T-cell (primary cell): Measurements from ENCODE around the gene CYSLTR2. TPM values are rescaled to one million over a fixed set of nuclear protein-coding genes. Genes with fewer than 3 reads are reported as not detected.
A peak's percentile ranks its signal among the peaks of the same experiment; 100 is the strongest.

Experiments
- ATAC-seq, 4 experiments: fragments of 200-7000 bp in 3 of 4; fragments of 150-1000 bp in 1 of 4; cut with Tn5 transposase; replicated peaks in 1 of 4; 1 replicate in 3 of 4; 2 replicates in 1 of 4; pipeline ENCODE4 v1.10.0; 2021; ENCODE audit warnings: moderate library complexity in 3 of 4, mild to moderate bottlenecking in 2 of 4, moderate number of reproducible peaks in 1 of 4
- CTCF ChIA-PET, 2 donors: fragments of 300-600 bp; sonication (Branson Sonifier 250); formaldehyde crosslinking; loops; one replicate each; lab custom pipeline; 2022; ENCODE audit warnings: antibody characterized with exemption in 2 of 2; lab: Charles Lee
- POLR2A ChIA-PET, 2 donors: fragments of 300-600 bp; sonication (Branson Sonifier 250); formaldehyde crosslinking; loops; one replicate each; lab custom pipeline; 2022; ENCODE audit warnings: antibody characterized with exemption in 2 of 2; lab: Charles Lee
- DNase-seq, 35 experiments: peaks; one replicate each; pipeline versions ENCODE4 v3.0.0 to v3.0.0-alpha.2; 2013 to 2023
- H3K27ac ChIP-seq: one replicate; pipeline ENCODE4 v1.5.1; 2013; ENCODE audit warnings: low read length
- H3K27me3 ChIP-seq, 2 experiments: replicated peaks in 1 of 2; 1 replicate in 1 of 2; 2 replicates in 1 of 2; pipeline versions ENCODE4 v1.6.1 to v1.7.0; 2013; ENCODE audit warnings: low read length in 1 of 2, mixed read lengths in 1 of 2; ENCODE audit not compliant: control insufficient read depth in 2 of 2, insufficient read depth in 2 of 2; ENCODE audit errors: extremely low read depth in 1 of 2
- H3K36me3 ChIP-seq, 2 donors: 1 replicate in 1 of 2; 2 replicates in 1 of 2; pipeline versions ENCODE4 v1.6.1 to v1.7.0; 2013; ENCODE audit warnings: low read length in 1 of 2; ENCODE audit not compliant: control insufficient read depth in 2 of 2, insufficient read depth in 1 of 2; ENCODE audit errors: extremely low read depth in 1 of 2
- H3K4me1 ChIP-seq, 2 experiments: 1 replicate in 1 of 2; 2 replicates in 1 of 2; pipeline versions ENCODE4 v1.6.1 to v1.7.0; 2013; ENCODE audit warnings: low read length in 2 of 2, mixed read lengths in 1 of 2; ENCODE audit not compliant: insufficient read depth in 2 of 2, control insufficient read depth in 1 of 2; ENCODE audit errors: extremely low read depth in 1 of 2
- H3K4me3 ChIP-seq, 2 donors: 1 replicate in 1 of 2; 2 replicates in 1 of 2; pipeline versions ENCODE4 v1.5.1 to v1.7.0; 2013; ENCODE audit warnings: mild to moderate bottlenecking in 2 of 2, low read length in 1 of 2, moderate library complexity in 1 of 2; ENCODE audit not compliant: control insufficient read depth in 1 of 2; ENCODE audit errors: extremely low read depth in 1 of 2
- H3K9me3 ChIP-seq: 2 replicates; pipeline ENCODE4 v1.7.0; 2013
- H3K27ac Mint-ChIP-seq, 2 donors: one replicate each; pipeline ENCODE4 v1.8.0; 2020 to 2021; ENCODE audit warnings: mild to moderate bottlenecking in 2 of 2, mixed read lengths in 2 of 2
- H3K27me3 Mint-ChIP-seq, 2 donors: one replicate each; pipeline ENCODE4 v1.8.0; 2021 to 2022; ENCODE audit warnings: mixed read lengths in 2 of 2
- H3K36me3 Mint-ChIP-seq: one replicate; pipeline ENCODE4 v1.8.0; 2021; ENCODE audit warnings: mixed read lengths
- H3K4me1 Mint-ChIP-seq, 3 donors: one replicate each; pipeline ENCODE4 v1.8.0; 2020 to 2022; ENCODE audit warnings: mixed read lengths in 3 of 3, mild to moderate bottlenecking in 1 of 3
- H3K4me3 Mint-ChIP-seq, 3 donors: one replicate each; pipeline ENCODE4 v1.8.0; 2020 to 2022; ENCODE audit warnings: mild to moderate bottlenecking in 3 of 3, mixed read lengths in 3 of 3, moderate library complexity in 3 of 3
- H3K9me3 Mint-ChIP-seq, 3 donors: one replicate each; pipeline ENCODE4 v1.8.0; 2020 to 2022; ENCODE audit warnings: mixed read lengths in 3 of 3
- WGBS: methylation state at CpG from one replicate; pipeline ENCODE4 v1.1.5; 2013; ENCODE audit warnings: missing lambda C conversion rate; ENCODE audit not compliant: insufficient coverage; 5-methylcytosine and 5-hydroxymethylcytosine counted together
- total RNA-seq, 35 experiments: library from RNA in 6 of 35; stranded (reverse) in 6 of 35; fragments of 120-200 nt in 1 of 35; gene quantifications; one replicate each; pipeline versions ENCODE4 v1.2.1 to v1.2.4 and lab custom pipeline; 2013 to 2026

The CYSLTR2 gene
- total RNA-seq, 5 donors from 2014 or later (not counting 1 experiment from before 2014, with no cell fraction given): 1.7 to 6.2 (median 2.9) TPM

DNA sequence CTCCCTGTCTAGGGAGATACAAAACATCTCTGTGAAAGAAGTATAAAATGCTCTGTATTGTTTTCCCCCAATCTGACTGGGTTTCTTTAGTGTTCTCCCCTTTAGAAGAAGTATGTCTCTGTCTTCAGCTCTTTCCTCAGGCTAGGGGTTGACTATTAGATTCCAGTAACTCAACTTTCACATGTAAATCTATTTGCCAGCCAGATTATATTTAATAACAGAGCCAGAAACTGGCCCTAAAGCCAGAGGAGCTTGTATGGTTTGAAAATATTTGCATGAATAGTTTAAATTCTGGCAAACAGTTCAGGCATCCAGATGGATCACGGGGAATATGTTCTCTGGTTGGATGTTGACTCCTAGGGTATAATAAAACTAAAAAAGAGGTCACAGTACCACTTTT lies 22.3 kb upstream of the CYSLTR2 start:
- Mint-ChIP-seq H3K4me1 (peaks cover 0 to 5% (median 0%) of the 10 kb centered on the region in 3 donors), H3K27ac (no peak overlapping the region)
- POLR2A ChIA-PET: interaction anchor here (0.5 to 1.3 kb wide), 2 partner anchors 22 to 183 kb away, joined by 3 to 4 read pairs; partner anchors contain the start of gene CYSLTR2 (in 1 of the 2)

DNA sequence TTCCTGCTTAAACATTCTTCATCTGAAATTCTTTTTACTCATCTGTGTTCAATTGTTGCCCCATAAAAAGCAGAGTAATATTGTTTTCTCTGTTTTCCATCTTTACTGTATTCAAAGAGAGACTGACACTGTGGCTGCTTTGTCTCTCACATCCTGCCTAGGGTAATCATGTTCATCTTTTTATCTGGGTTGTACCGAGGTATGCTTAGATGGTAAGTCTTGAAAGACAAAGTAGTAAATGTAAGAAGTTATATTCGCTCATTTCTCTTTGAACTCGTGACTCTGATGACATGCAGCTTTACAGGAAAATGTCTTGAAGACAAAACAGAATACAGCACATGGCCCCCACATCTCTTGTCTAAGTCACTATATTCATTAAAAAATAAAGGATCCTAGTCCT lies 20.0 kb upstream of the CYSLTR2 start:
- ATAC-seq (peak in 3 of 4 experiments; percentile 36 to 93 (median 71)), DNase-seq (peak in 1 of 35 experiments; percentile 26)
- Mint-ChIP-seq H3K27ac (peak overlapping the region in 1 of 2 donors; percentile 36), H3K27me3 (peaks cover 0 to 2% of the 10 kb centered on the region in 2 donors), H3K9me3 (peaks cover 10 to 18% (median 17%) of the 10 kb centered on the region in 3 donors), H3K36me3 (no peaks in the 10 kb centered on the region), H3K4me1 (peaks cover 0 to 5% (median 0%) of the 10 kb centered on the region in 3 donors), H3K4me3 (no peak overlapping the region)
- no peaks in the 10 kb centered on the region for H3K4me1 ChIP-seq
- peaks cover 8% of the 10 kb centered on the region for H3K9me3 ChIP-seq
- ChIA-PET POLR2A (interaction anchor here in 1 of 2 donors (0.5 kb wide), 1 partner anchor 376 kb away, joined by 3 read pairs; no protein-coding TSS in a partner anchor), CTCF (interaction anchor here in 1 of 2 donors (0.6 to 1.1 kb wide), 2 partner anchors 98 to 138 kb away, joined by 3 read pairs; no protein-coding TSS in a partner anchor)
- no peak overlapping the region for H3K4me3 ChIP-seq
- H3K27ac ChIP-seq: no peak overlapping the region
- no peaks in the 10 kb centered on the region for H3K36me3 ChIP-seq
- WGBS: no CpG with 5 or more reads among the region's 3 CpGs
- H3K27me3 ChIP-seq: no peaks in the 10 kb centered on the region

More for the DNA sequence above, 22.3 kb upstream of the CYSLTR2 start:
- Histone ChIP-seq H3K27me3 (no peaks in the 10 kb centered on the region), H3K4me3 (no peak overlapping the region), H3K27ac (no peak overlapping the region), H3K4me1 (no peaks in the 10 kb centered on the region), H3K9me3 (peaks cover 8% of the 10 kb centered on the region), H3K36me3 (no peaks in the 10 kb centered on the region)
- Mint-ChIP-seq H3K36me3 (no peaks in the 10 kb centered on the region), H3K27me3 (no peaks in the 10 kb centered on the region), H3K9me3 (peaks cover 4 to 14% (median 11%) of the 10 kb centered on the region in 3 donors), H3K4me3 (no peak overlapping the region)
- ATAC-seq (no peak), DNase-seq (no peak)
- CTCF ChIA-PET: no interaction called here
- WGBS: no CpG with 5 or more reads among the region's 1 CpG

DNA sequence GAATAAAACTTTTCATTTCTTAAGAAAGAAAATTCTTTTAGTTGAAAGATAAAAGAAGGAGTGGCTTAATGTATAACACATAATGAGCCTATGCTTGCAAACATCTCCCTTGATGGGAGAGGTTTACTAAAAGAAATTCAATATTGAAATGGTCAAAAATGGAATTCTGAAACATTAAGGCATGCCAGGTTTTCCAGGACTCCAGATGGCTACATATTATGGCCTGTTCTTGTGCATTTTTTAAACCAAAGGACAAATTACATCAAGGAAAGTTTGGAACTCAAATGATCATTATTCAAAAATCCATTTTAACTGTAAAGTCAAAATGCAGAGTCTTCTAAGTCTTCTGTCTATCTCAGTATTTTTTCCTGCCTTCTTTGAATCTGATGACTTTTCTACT lies 19.1 kb upstream of the CYSLTR2 start:
- no peak overlapping the region for H3K27ac ChIP-seq
- H3K27ac Mint-ChIP-seq: no peak overlapping the region
- no peak overlapping the region for H3K4me3 Mint-ChIP-seq
- ATAC-seq (no peak), DNase-seq (no peak)
- peaks cover 8% of the 10 kb centered on the region for H3K9me3 ChIP-seq
- ChIA-PET POLR2A (no interaction called here), CTCF (interaction anchor here in 1 of 2 donors (0.6 kb wide), 1 partner anchor 137 kb away, joined by 3 read pairs; no protein-coding TSS in a partner anchor)
- H3K4me1 ChIP-seq: no peaks in the 10 kb centered on the region
- peaks cover 2 to 5% of the 10 kb centered on the region in 2 donors for H3K27me3 Mint-ChIP-seq
- H3K4me1 Mint-ChIP-seq: peaks cover 0 to 5% (median 0%) of the 10 kb centered on the region in 3 donors
- H3K27me3 ChIP-seq: no peaks in the 10 kb centered on the region
- H3K4me3 ChIP-seq: no peak overlapping the region
- peaks cover 4% of the 10 kb centered on the region for H3K36me3 Mint-ChIP-seq
- H3K36me3 ChIP-seq: no peaks in the 10 kb centered on the region
- H3K9me3 Mint-ChIP-seq: peaks cover 10 to 20% (median 17%) of the 10 kb centered on the region in 3 donors

DNA sequence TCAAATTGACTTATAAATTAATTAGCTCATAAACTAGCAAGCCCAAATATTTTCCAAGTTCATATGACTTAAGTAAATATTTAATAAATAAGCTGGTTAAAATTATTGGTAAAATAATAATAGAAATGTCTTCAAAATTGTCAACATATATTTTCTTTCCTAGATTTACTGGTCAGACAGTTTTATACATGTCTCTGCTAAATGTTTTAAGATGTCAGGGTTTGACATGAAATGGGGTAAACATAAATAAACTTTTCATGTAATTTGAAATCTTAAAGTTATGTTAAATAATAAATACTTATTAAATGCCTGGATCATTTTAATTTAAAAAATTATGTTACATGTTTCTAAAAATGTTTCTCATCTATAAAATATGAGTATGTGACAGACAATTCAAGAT lies 18.3 kb upstream of the CYSLTR2 start:
- Mint-ChIP-seq H3K4me1 (peaks cover 0 to 5% (median 0%) of the 10 kb centered on the region in 3 donors), H3K4me3 (no peak overlapping the region), H3K36me3 (peaks cover 4% of the 10 kb centered on the region), H3K27ac (no peak overlapping the region), H3K27me3 (peaks cover 2 to 5% of the 10 kb centered on the region in 2 donors), H3K9me3 (peaks cover 10 to 20% (median 17%) of the 10 kb centered on the region in 3 donors)
- ChIA-PET POLR2A (no interaction called here), CTCF (no interaction called here)
- Histone ChIP-seq H3K9me3 (peaks cover 8% of the 10 kb centered on the region), H3K4me1 (no peaks in the 10 kb centered on the region), H3K27ac (no peak overlapping the region), H3K36me3 (no peaks in the 10 kb centered on the region), H3K27me3 (no peaks in the 10 kb centered on the region), H3K4me3 (no peak overlapping the region)
- no peak for DNase-seq
- ATAC-seq: no peak

DNA sequence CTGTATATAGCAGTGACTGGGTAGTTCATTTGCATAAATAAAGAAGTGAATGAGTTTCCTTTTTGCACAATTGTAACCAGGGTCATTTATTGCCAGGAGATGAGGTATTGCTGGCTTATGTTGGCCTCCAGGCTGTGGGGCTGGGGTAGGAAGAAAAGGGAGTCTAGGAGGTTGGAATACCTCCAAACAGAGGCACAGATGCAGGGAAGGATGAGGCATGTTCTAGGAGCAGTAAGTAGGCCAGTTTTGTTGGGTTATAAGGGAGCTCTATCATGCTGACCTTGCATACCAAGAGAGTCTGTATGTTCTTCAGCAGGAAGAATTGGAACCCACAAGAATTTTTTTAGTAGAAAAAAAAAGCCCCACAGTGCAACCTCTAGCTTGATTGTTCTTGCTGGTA lies 17.2 kb upstream of the CYSLTR2 start:
- Mint-ChIP-seq H3K27me3 (peaks cover 2 to 5% of the 10 kb centered on the region in 2 donors), H3K4me1 (peaks cover 0 to 5% (median 0%) of the 10 kb centered on the region in 3 donors), H3K4me3 (no peak overlapping the region), H3K27ac (no peak overlapping the region), H3K9me3 (peaks cover 10 to 20% (median 17%) of the 10 kb centered on the region in 3 donors), H3K36me3 (peaks cover 4% of the 10 kb centered on the region)
- ATAC-seq (no peak), DNase-seq (no peak)
- Histone ChIP-seq H3K27ac (no peak overlapping the region), H3K27me3 (no peaks in the 10 kb centered on the region), H3K36me3 (no peaks in the 10 kb centered on the region), H3K4me3 (no peak overlapping the region), H3K4me1 (no peaks in the 10 kb centered on the region), H3K9me3 (peaks cover 8% of the 10 kb centered on the region)
- POLR2A ChIA-PET: interaction anchor here in 1 of 2 donors (0.7 kb wide), 1 partner anchor 134 kb away, joined by 3 read pairs; no protein-coding TSS in a partner anchor
- CTCF ChIA-PET: no interaction called here

DNA sequence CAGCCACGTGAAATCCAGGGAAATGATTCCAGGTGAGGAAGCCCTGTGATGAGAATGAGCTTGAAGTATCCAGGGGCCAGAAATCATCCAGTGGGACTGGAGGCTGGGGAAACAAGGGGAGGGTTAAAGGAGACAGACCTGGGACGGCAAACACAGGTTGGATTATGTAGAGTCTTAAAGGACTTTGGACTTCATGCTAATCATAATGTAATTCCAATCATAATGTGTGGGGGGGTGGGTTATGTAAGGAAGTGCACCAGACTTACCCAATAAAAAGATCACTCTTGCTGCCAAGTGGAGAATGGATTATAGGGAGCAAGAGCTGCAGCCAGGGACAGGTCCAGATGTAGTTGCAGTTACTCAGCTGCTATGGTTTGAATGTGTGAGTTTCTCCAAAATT lies 16.1 kb upstream of the CYSLTR2 start:
- no peak overlapping the region for H3K4me3 ChIP-seq
- H3K27ac ChIP-seq: no peak overlapping the region
- Mint-ChIP-seq H3K27ac (no peak overlapping the region), H3K9me3 (peaks cover 10 to 20% (median 17%) of the 10 kb centered on the region in 3 donors), H3K36me3 (peaks cover 4% of the 10 kb centered on the region), H3K4me1 (peaks cover 0 to 5% (median 0%) of the 10 kb centered on the region in 3 donors), H3K4me3 (no peak overlapping the region), H3K27me3 (peaks cover 2 to 5% of the 10 kb centered on the region in 2 donors)
- H3K4me1 ChIP-seq: no peaks in the 10 kb centered on the region
- peaks cover 8% of the 10 kb centered on the region for H3K9me3 ChIP-seq
- ATAC-seq (no peak), DNase-seq (no peak)
- POLR2A ChIA-PET: interaction anchor here in 1 of 2 donors (0.6 kb wide), 1 partner anchor 16 kb away, joined by 3 read pairs; the partner anchor contains the start of gene CYSLTR2
- CTCF ChIA-PET: interaction anchor here in 1 of 2 donors (0.7 kb wide), 1 partner anchor 292 kb away, joined by 4 read pairs; no protein-coding TSS in a partner anchor
- H3K27me3 ChIP-seq: no peaks in the 10 kb centered on the region
- 0% methylated on average over 1 of the region's 2 CpGs for WGBS
- no peaks in the 10 kb centered on the region for H3K36me3 ChIP-seq
